Hepatocyte (in vitro differentiated cells): ENCODE data around the gene TAS2R30.

ENCODE experiments used
- EZH2 ChIP-seq: fragments of 200-600 bp; sonication (generic); IDR thresholded peaks from 2 replicates; pipeline ENCODE4 v1.6.1; 2016; ENCODE audit warnings: antibody characterized with exemption, mild to moderate bottlenecking, borderline replicate concordance
- TF ChIP-seq, protein P1 (sequence below): fragments of 200-600 bp; sonication (generic); IDR thresholded peaks from 2 replicates; pipeline ENCODE4 v1.5.1; 2016; ENCODE audit warnings: antibody characterized with exemption, mild to moderate bottlenecking; ENCODE audit not compliant: poor library complexity

DNA sequence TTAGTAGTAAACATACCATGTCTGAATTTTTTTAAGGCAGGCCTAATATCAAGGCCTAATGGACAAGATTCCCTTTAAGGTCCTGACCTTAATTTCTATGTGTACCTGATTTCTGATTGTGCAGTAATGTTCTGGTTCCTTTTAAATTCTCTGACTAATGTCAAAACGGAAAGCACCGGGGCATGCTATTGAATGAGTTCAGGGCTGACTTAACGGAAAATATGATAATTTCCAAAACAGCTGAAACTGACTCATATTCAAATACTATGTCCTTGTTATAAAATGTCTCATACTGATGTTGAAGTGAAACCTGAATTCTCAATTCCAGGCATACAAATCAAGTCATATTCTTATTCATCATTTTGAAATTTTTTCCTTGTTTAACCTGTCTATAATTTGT, 49.0 kb downstream of the TAS2R30 start:
- TF ChIP-seq, protein P1, sequence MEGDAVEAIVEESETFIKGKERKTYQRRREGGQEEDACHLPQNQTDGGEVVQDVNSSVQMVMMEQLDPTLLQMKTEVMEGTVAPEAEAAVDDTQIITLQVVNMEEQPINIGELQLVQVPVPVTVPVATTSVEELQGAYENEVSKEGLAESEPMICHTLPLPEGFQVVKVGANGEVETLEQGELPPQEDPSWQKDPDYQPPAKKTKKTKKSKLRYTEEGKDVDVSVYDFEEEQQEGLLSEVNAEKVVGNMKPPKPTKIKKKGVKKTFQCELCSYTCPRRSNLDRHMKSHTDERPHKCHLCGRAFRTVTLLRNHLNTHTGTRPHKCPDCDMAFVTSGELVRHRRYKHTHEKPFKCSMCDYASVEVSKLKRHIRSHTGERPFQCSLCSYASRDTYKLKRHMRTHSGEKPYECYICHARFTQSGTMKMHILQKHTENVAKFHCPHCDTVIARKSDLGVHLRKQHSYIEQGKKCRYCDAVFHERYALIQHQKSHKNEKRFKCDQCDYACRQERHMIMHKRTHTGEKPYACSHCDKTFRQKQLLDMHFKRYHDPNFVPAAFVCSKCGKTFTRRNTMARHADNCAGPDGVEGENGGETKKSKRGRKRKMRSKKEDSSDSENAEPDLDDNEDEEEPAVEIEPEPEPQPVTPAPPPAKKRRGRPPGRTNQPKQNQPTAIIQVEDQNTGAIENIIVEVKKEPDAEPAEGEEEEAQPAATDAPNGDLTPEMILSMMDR: no peak
- no peak for TF ChIP-seq EZH2
